ENCODE measurements around the gene ORMDL3. TPM values are rescaled to one million over a fixed set of nuclear protein-coding genes. Genes with fewer than 3 reads are reported as not detected.

Gene ORMDL3
- total RNA-seq, 1 donor from 2014 or later: 70.9 TPM

- DNase-seq: no peak
- no peak overlapping the region for H3K4me3 Mint-ChIP-seq (ENCODE audit: unreplicated experiment)
- no peak for TF ChIP-seq CTCF (IDR thresholded peaks at IDR 0.05; ENCODE audit: partially characterized antibody, unreplicated experiment)
- no peaks in the 10 kb centered on the region for H3K4me1 Mint-ChIP-seq (ENCODE audit: low read depth, unreplicated experiment)
- peaks cover 10% of the 10 kb centered on the region for H3K36me3 Mint-ChIP-seq (ENCODE audit: unreplicated experiment)
- H3K27ac Mint-ChIP-seq (ENCODE audit: unreplicated experiment): no peak overlapping the region
- H3K27me3 Mint-ChIP-seq (ENCODE audit: unreplicated experiment): peaks cover 6% of the 10 kb centered on the region
- no peaks in the 10 kb centered on the region for H3K9me3 Mint-ChIP-seq (ENCODE audit: unreplicated experiment)
These were observed 55.6 kb downstream of the ORMDL3 start for GRCh38 chr17:39871801-39872200.

Other genes with a start within 250 kb of the ORMDL3 start
- 10.7 TPM for gene PGAP3, start 239.5 kb downstream of the ORMDL3 start, total RNA-seq (ENCODE audit: unreplicated experiment)
- 14.5 TPM for gene ERBB2, start 227.5 kb downstream of the ORMDL3 start, total RNA-seq (ENCODE audit: unreplicated experiment)
- gene MIEN1, start 197.1 kb downstream of the ORMDL3 start, total RNA-seq (ENCODE audit: unreplicated experiment): 52.2 TPM
- not detected for gene GRB7, start 189.7 kb downstream of the ORMDL3 start, total RNA-seq (ENCODE audit: unreplicated experiment)
- gene IKZF3, start 63.3 kb downstream of the ORMDL3 start, total RNA-seq (ENCODE audit: unreplicated experiment): not detected
- not detected for gene ZPBP2, start 59.4 kb downstream of the ORMDL3 start, total RNA-seq (ENCODE audit: unreplicated experiment)
- gene GSDMB, start 9.0 kb downstream of the ORMDL3 start, total RNA-seq (ENCODE audit: unreplicated experiment): 28.5 TPM
- gene LRRC3C, start 131 bp upstream of the ORMDL3 start, total RNA-seq (ENCODE audit: unreplicated experiment): not detected
- gene GSDMA, start 35.4 kb upstream of the ORMDL3 start, total RNA-seq (ENCODE audit: unreplicated experiment): not detected
- 113 TPM for gene PSMD3, start 53.2 kb upstream of the ORMDL3 start, total RNA-seq (ENCODE audit: unreplicated experiment)
- not detected for gene CSF3, start 87.8 kb upstream of the ORMDL3 start, total RNA-seq (ENCODE audit: unreplicated experiment)
- 172 TPM for gene MED24, start 126.8 kb upstream of the ORMDL3 start, total RNA-seq (ENCODE audit: unreplicated experiment)
- gene THRA, start 135.4 kb upstream of the ORMDL3 start, total RNA-seq (ENCODE audit: unreplicated experiment): 17.6 TPM
- gene NR1D1, start 173.0 kb upstream of the ORMDL3 start, total RNA-seq (ENCODE audit: unreplicated experiment): 1.3 TPM
- gene MSL1, start 194.4 kb upstream of the ORMDL3 start, total RNA-seq (ENCODE audit: unreplicated experiment): 110 TPM
- gene CASC3, start 212.9 kb upstream of the ORMDL3 start, total RNA-seq (ENCODE audit: unreplicated experiment): 145 TPM
- 25.3 TPM for gene RAPGEFL1, start 249.9 kb upstream of the ORMDL3 start, total RNA-seq (ENCODE audit: unreplicated experiment)

All from glutamatergic neuron (in vitro differentiated cells).